HepG2 (cell line): ENCODE measurements around the gene TAF6L. TPM values are rescaled to one million over a fixed set of nuclear protein-coding genes. Genes with fewer than 3 reads are reported as not detected.
A peak's percentile ranks its signal among the peaks of the same experiment; 100 is the strongest.

Experiments used
- E2F2 ChIP-seq: sonication (generic); formaldehyde crosslinking; IDR thresholded peaks from 2 replicates; pipeline ENCODE4 v1.4.0; 2020; ENCODE audit warnings: missing genetic modification reagents, borderline replicate concordance
- KAT7 ChIP-seq: IDR thresholded peaks from 2 replicates; pipeline ENCODE4 v1.6.1; 2018; ENCODE audit warnings: borderline replicate concordance, missing compliant biosample characterization
- KLF9 ChIP-seq: IDR thresholded peaks from 2 replicates; pipeline ENCODE4 v1.6.1; 2016; ENCODE audit warnings: low read depth
- PITX1 ChIP-seq: sonication (generic); formaldehyde crosslinking; IDR thresholded peaks from 2 replicates; pipeline ENCODE4 v1.5.1; 2020; ENCODE audit warnings: mild to moderate bottlenecking, missing genetic modification reagents
- RBFOX2 ChIP-seq: fragments of 200-400 bp; formaldehyde crosslinking; IDR thresholded peaks from 2 replicates; pipeline ENCODE4 v1.6.1; 2017; ENCODE audit warnings: low read depth, mild to moderate bottlenecking, low read length
- SALL2 ChIP-seq: sonication (generic); formaldehyde crosslinking; IDR thresholded peaks from 2 replicates; pipeline ENCODE4 v1.8.1; 2023; ENCODE audit warnings: mild to moderate bottlenecking, missing genetic modification reagents, inconsistent platforms
- STAG1 ChIP-seq: sonication (generic); formaldehyde crosslinking; IDR thresholded peaks from 2 replicates; pipeline ENCODE4 v1.4.0; 2020; ENCODE audit warnings: missing genetic modification reagents
- ZBTB4 ChIP-seq: sonication (generic); formaldehyde crosslinking; IDR thresholded peaks from 2 replicates; pipeline ENCODE4 v1.4.0; 2020; ENCODE audit warnings: missing genetic modification reagents, mild to moderate bottlenecking, borderline replicate concordance
- ZNF317 ChIP-seq: sonication (generic); formaldehyde crosslinking; IDR thresholded peaks from 2 replicates; pipeline ENCODE4 v1.5.0; 2020; ENCODE audit warnings: mild to moderate bottlenecking, missing genetic modification reagents
- ZNF891 ChIP-seq: sonication (generic); formaldehyde crosslinking; IDR thresholded peaks from 2 replicates; pipeline ENCODE4 v1.5.0; 2020; ENCODE audit warnings: mild to moderate bottlenecking, missing genetic modification reagents
- polyA plus RNA-seq, 8 experiments: library from polyadenylated mRNA; depleted of rRNA in 3 of 8; stranded (reverse) in 7 of 8; unstranded in 1 of 8; fragments of >200 nt; fragmentation: Illumina TruSeq in 4 of 8; extraction: Trizol in 4 of 8; gene quantifications; 2 replicates each; pipeline versions ENCODE4 v1.2.1 to v1.2.3, GENCODE V29; 2011 to 2016; ENCODE audit warnings: low read depth in 4 of 8, missing spikeins in 1 of 8, mixed read lengths in 1 of 8; ENCODE audit not compliant: insufficient read depth in 1 of 8
- total RNA-seq, 5 experiments: library from RNA; depleted of rRNA; stranded (reverse); fragments of >200 nt; fragmentation: Illumina TruSeq; extraction: Trizol; gene quantifications; 2 replicates each; pipeline ENCODE4 v1.2.3, GENCODE V29; 2016; ENCODE audit warnings: low read depth in 1 of 5
- TF ChIP-seq, protein P1 (sequence below): sonication (generic); formaldehyde crosslinking; IDR thresholded peaks from 2 replicates; pipeline ENCODE4 v1.4.0; 2020; ENCODE audit warnings: missing genetic modification reagents
- TF ChIP-seq, protein P2 (sequence below): sonication (generic); formaldehyde crosslinking; IDR thresholded peaks from 2 replicates; pipeline ENCODE4 v1.5.1; 2020; ENCODE audit warnings: mild to moderate bottlenecking, missing genetic modification reagents, borderline replicate concordance

Gene TAF6L
- total and polyA plus RNA-seq, 2 of the 13 experiments (the other 11 are each of a cell fraction or from before 2014, with no cell fraction given) = 12.6 to 19.4 TPM

DNA sequence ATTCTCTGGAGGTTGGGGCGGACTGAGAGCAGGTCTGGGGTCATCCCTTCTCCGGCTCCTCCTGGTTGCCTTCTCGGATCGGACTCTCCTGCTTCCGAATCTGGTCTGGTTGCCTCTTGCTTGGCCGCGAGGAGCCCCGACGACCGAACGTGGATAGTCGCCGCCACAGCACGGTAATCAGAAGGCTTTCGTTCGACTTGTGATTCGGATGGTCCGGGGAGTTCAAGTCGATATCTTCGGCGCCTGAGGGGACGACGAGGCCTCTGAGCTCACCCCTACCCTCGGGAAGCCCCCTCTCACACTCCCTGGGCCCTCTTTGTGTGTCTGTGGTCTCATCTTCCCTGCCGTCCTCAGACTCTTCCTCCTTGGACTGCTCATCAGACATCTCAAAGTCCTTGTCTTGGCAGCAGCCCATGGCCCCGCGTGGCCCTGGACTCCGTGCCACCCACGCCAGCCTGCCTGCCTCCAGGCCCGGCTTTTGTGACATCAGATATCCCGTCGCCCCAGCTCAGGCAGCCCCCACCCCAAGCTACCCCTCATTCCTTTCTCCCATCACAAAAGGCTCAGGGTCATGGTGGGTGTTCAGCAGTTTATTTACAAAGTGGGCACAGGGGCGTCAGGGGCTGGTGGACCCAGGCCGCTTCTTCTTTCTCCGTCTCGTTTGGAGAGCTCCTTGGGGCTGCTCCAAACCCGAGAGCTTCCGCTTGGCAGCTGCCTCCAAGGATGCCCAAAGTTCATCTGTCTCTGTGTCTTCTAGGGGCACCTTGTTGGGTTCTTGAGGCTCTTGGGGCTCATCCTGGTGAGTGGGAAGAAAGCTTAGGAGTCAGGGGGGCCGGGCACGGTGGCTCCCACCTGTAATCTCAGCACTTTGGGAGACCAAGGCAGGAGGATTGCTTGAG, 61.4 kb downstream of the TAF6L start, which contains the start of gene TEX54 (continued):
- TF ChIP-seq E2F2 (CRISPR knock-in tag) = no peak
- TF ChIP-seq SALL2 (CRISPR knock-in tag) = no peak
- TF ChIP-seq ZNF317 (CRISPR knock-in tag) = no peak
- peak; percentile 13; the same call in 1 of the 2 replicates for TF ChIP-seq RBFOX2
- TF ChIP-seq PITX1 = no peak; the same call in 1 of the 2 replicates
- TF ChIP-seq, protein P1, sequence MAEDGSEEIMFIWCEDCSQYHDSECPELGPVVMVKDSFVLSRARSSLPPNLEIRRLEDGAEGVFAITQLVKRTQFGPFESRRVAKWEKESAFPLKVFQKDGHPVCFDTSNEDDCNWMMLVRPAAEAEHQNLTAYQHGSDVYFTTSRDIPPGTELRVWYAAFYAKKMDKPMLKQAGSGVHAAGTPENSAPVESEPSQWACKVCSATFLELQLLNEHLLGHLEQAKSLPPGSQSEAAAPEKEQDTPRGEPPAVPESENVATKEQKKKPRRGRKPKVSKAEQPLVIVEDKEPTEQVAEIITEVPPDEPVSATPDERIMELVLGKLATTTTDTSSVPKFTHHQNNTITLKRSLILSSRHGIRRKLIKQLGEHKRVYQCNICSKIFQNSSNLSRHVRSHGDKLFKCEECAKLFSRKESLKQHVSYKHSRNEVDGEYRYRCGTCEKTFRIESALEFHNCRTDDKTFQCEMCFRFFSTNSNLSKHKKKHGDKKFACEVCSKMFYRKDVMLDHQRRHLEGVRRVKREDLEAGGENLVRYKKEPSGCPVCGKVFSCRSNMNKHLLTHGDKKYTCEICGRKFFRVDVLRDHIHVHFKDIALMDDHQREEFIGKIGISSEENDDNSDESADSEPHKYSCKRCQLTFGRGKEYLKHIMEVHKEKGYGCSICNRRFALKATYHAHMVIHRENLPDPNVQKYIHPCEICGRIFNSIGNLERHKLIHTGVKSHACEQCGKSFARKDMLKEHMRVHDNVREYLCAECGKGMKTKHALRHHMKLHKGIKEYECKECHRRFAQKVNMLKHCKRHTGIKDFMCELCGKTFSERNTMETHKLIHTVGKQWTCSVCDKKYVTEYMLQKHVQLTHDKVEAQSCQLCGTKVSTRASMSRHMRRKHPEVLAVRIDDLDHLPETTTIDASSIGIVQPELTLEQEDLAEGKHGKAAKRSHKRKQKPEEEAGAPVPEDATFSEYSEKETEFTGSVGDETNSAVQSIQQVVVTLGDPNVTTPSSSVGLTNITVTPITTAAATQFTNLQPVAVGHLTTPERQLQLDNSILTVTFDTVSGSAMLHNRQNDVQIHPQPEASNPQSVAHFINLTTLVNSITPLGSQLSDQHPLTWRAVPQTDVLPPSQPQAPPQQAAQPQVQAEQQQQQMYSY (CRISPR knock-in tag) = peak; percentile 56; the same call in 1 of the 2 replicates
- TF ChIP-seq, protein P2, sequence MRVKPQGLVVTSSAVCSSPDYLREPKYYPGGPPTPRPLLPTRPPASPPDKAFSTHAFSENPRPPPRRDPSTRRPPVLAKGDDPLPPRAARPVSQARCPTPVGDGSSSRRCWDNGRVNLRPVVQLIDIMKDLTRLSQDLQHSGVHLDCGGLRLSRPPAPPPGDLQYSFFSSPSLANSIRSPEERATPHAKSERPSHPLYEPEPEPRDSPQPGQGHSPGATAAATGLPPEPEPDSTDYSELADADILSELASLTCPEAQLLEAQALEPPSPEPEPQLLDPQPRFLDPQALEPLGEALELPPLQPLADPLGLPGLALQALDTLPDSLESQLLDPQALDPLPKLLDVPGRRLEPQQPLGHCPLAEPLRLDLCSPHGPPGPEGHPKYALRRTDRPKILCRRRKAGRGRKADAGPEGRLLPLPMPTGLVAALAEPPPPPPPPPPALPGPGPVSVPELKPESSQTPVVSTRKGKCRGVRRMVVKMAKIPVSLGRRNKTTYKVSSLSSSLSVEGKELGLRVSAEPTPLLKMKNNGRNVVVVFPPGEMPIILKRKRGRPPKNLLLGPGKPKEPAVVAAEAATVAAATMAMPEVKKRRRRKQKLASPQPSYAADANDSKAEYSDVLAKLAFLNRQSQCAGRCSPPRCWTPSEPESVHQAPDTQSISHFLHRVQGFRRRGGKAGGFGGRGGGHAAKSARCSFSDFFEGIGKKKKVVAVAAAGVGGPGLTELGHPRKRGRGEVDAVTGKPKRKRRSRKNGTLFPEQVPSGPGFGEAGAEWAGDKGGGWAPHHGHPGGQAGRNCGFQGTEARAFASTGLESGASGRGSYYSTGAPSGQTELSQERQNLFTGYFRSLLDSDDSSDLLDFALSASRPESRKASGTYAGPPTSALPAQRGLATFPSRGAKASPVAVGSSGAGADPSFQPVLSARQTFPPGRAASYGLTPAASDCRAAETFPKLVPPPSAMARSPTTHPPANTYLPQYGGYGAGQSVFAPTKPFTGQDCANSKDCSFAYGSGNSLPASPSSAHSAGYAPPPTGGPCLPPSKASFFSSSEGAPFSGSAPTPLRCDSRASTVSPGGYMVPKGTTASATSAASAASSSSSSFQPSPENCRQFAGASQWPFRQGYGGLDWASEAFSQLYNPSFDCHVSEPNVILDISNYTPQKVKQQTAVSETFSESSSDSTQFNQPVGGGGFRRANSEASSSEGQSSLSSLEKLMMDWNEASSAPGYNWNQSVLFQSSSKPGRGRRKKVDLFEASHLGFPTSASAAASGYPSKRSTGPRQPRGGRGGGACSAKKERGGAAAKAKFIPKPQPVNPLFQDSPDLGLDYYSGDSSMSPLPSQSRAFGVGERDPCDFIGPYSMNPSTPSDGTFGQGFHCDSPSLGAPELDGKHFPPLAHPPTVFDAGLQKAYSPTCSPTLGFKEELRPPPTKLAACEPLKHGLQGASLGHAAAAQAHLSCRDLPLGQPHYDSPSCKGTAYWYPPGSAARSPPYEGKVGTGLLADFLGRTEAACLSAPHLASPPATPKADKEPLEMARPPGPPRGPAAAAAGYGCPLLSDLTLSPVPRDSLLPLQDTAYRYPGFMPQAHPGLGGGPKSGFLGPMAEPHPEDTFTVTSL (CRISPR knock-in tag) = no peak
- no peak for TF ChIP-seq KLF9 (CRISPR knock-in tag)
- no peak for TF ChIP-seq STAG1 (CRISPR knock-in tag)
- no peak for TF ChIP-seq ZNF891 (CRISPR knock-in tag)
- TF ChIP-seq KAT7 (CRISPR knock-in tag) = no peak; the same call in 1 of the 2 replicates
- no peak for TF ChIP-seq ZBTB4 (CRISPR knock-in tag)
